NCI-H2171 treated with DMSO at 0.1 percent for 48 hours (cell line): ENCODE data around the gene CAPRIN2.

Source experiments
- DNase-seq: peaks from one replicate; lab custom pipeline; 2025; lab: John Stamatoyannopoulos, UW

The CAPRIN2 gene

GRCh38 chr12:30764251-30764650 is 9.5 kb upstream of the CAPRIN2 start:
- peak; percentile 93 for DNase-seq

GRCh38 chr12:30763053-30763452 is 8.3 kb upstream of the CAPRIN2 start:
- no peak for DNase-seq

- no peak for DNase-seq
These were observed 7.0 kb upstream of the CAPRIN2 start for GRCh38 chr12:30761730-30762129.

- DNase-seq = no peak
These were observed 2.6 kb upstream of the CAPRIN2 start for GRCh38 chr12:30757316-30757715.

- no peak for DNase-seq
These were observed 1.3 kb upstream of the CAPRIN2 start for GRCh38 chr12:30756074-30756473.

- DNase-seq = no peak
These were observed 628 bp upstream of the CAPRIN2 start for GRCh38 chr12:30755395-30755762.

GRCh38 chr12:30754383-30754749 is 385 bp downstream of the CAPRIN2 start:
- peak; percentile 50 for DNase-seq

GRCh38 chr12:30753751-30754382 is 884 bp downstream of the CAPRIN2 start:
- DNase-seq = no peak

- DNase-seq = no peak
These were observed 1.5 kb downstream of the CAPRIN2 start for GRCh38 chr12:30753233-30753632.

GRCh38 chr12:30752255-30752654 is 2.5 kb downstream of the CAPRIN2 start:
- DNase-seq = no peak

GRCh38 chr12:30748147-30748546 is 6.6 kb downstream of the CAPRIN2 start:
- no peak for DNase-seq

- DNase-seq = no peak
These were observed 8.6 kb downstream of the CAPRIN2 start for GRCh38 chr12:30746190-30746589.

- peak; percentile 63 for DNase-seq
These were observed 10.4 kb downstream of the CAPRIN2 start for GRCh38 chr12:30744321-30744720.

- DNase-seq = no peak
These were observed 14.5 kb downstream of the CAPRIN2 start for GRCh38 chr12:30740274-30740673.

GRCh38 chr12:30739020-30739419 is 15.7 kb downstream of the CAPRIN2 start:
- DNase-seq = no peak

GRCh38 chr12:30732954-30733637 is 21.7 kb downstream of the CAPRIN2 start:
- DNase-seq = no peak

- no peak for DNase-seq
These were observed 24.7 kb downstream of the CAPRIN2 start for GRCh38 chr12:30730011-30730410.

GRCh38 chr12:30729547-30729946 is 25.2 kb downstream of the CAPRIN2 start:
- DNase-seq = no peak

GRCh38 chr12:30726647-30727046 is 28.1 kb downstream of the CAPRIN2 start:
- DNase-seq = no peak

- DNase-seq = no peak
These were observed 29.0 kb downstream of the CAPRIN2 start for GRCh38 chr12:30725739-30726138.

- DNase-seq = no peak
These were observed 35.7 kb downstream of the CAPRIN2 start for GRCh38 chr12:30719060-30719459.

- DNase-seq = no peak
These were observed 47.0 kb downstream of the CAPRIN2 start for GRCh38 chr12:30707613-30708342.

GRCh38 chr12:30706476-30706875 is 48.3 kb downstream of the CAPRIN2 start:
- no peak for DNase-seq
